Measurements from ENCODE around the gene SRGAP3.

The SRGAP3 gene

GRCh38 chr3:9161298-9161697 is 88.1 kb downstream of the SRGAP3 start:
- ATAC-seq = no peak
- no peak for TF ChIP-seq ZNF70 (CRISPR knock-in tag; IDR thresholded peaks at IDR 0.05)
- no peak for TF ChIP-seq ZFP30 (CRISPR knock-in tag; IDR thresholded peaks at IDR 0.05)
- no peak for TF ChIP-seq ISL1 (CRISPR knock-in tag; IDR thresholded peaks at IDR 0.05)
- TF ChIP-seq, protein P1, sequence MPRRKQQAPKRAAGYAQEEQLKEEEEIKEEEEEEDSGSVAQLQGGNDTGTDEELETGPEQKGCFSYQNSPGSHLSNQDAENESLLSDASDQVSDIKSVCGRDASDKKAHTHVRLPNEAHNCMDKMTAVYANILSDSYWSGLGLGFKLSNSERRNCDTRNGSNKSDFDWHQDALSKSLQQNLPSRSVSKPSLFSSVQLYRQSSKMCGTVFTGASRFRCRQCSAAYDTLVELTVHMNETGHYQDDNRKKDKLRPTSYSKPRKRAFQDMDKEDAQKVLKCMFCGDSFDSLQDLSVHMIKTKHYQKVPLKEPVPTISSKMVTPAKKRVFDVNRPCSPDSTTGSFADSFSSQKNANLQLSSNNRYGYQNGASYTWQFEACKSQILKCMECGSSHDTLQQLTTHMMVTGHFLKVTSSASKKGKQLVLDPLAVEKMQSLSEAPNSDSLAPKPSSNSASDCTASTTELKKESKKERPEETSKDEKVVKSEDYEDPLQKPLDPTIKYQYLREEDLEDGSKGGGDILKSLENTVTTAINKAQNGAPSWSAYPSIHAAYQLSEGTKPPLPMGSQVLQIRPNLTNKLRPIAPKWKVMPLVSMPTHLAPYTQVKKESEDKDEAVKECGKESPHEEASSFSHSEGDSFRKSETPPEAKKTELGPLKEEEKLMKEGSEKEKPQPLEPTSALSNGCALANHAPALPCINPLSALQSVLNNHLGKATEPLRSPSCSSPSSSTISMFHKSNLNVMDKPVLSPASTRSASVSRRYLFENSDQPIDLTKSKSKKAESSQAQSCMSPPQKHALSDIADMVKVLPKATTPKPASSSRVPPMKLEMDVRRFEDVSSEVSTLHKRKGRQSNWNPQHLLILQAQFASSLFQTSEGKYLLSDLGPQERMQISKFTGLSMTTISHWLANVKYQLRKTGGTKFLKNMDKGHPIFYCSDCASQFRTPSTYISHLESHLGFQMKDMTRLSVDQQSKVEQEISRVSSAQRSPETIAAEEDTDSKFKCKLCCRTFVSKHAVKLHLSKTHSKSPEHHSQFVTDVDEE (CRISPR knock-in tag; IDR thresholded peaks at IDR 0.05) = no peak
- TF ChIP-seq TOX (CRISPR knock-in tag; IDR thresholded peaks at IDR 0.05; ENCODE audit: borderline replicate concordance) = no peak
- no peak for TF ChIP-seq ZFP3 (CRISPR knock-in tag; IDR thresholded peaks at IDR 0.05)
- TF ChIP-seq CSDC2 (CRISPR knock-in tag; IDR thresholded peaks at IDR 0.05) = no peak
- no peak for TF ChIP-seq CREB5 (CRISPR knock-in tag; IDR thresholded peaks at IDR 0.05; ENCODE audit: low read depth)
- TF ChIP-seq ARNTL (CRISPR knock-in tag; IDR thresholded peaks at IDR 0.05; ENCODE audit: borderline replicate concordance, low read depth) = no peak
- TF ChIP-seq, protein P2, sequence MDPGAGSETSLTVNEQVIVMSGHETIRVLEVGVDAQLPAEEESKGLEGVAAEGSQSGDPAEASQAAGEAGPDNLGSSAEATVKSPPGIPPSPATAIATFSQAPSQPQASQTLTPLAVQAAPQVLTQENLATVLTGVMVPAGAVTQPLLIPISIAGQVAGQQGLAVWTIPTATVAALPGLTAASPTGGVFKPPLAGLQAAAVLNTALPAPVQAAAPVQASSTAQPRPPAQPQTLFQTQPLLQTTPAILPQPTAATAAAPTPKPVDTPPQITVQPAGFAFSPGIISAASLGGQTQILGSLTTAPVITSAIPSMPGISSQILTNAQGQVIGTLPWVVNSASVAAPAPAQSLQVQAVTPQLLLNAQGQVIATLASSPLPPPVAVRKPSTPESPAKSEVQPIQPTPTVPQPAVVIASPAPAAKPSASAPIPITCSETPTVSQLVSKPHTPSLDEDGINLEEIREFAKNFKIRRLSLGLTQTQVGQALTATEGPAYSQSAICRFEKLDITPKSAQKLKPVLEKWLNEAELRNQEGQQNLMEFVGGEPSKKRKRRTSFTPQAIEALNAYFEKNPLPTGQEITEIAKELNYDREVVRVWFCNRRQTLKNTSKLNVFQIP (CRISPR knock-in tag; IDR thresholded peaks at IDR 0.05; ENCODE audit: borderline replicate concordance, low read depth) = no peak

- no peak for TF ChIP-seq ZNF8 (CRISPR knock-in tag; IDR thresholded peaks at IDR 0.05)
- TF ChIP-seq ZFP30 (CRISPR knock-in tag; IDR thresholded peaks at IDR 0.05) = no peak
- TF ChIP-seq RARB (CRISPR knock-in tag; IDR thresholded peaks at IDR 0.05) = no peak
- no peak for TF ChIP-seq ZFP3 (CRISPR knock-in tag; IDR thresholded peaks at IDR 0.05)
- no peak for TF ChIP-seq CSDC2 (CRISPR knock-in tag; IDR thresholded peaks at IDR 0.05)
- TF ChIP-seq GLIS3 (CRISPR knock-in tag; IDR thresholded peaks at IDR 0.05) = no peak
- TF ChIP-seq, protein P3, sequence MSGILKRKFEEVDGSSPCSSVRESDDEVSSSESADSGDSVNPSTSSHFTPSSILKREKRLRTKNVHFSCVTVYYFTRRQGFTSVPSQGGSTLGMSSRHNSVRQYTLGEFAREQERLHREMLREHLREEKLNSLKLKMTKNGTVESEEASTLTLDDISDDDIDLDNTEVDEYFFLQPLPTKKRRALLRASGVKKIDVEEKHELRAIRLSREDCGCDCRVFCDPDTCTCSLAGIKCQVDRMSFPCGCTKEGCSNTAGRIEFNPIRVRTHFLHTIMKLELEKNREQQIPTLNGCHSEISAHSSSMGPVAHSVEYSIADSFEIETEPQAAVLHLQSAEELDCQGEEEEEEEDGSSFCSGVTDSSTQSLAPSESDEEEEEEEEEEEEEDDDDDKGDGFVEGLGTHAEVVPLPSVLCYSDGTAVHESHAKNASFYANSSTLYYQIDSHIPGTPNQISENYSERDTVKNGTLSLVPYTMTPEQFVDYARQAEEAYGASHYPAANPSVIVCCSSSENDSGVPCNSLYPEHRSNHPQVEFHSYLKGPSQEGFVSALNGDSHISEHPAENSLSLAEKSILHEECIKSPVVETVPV (CRISPR knock-in tag; IDR thresholded peaks at IDR 0.05) = no peak
- no peak for TF ChIP-seq ISL1 (CRISPR knock-in tag; IDR thresholded peaks at IDR 0.05)
- no peak for TF ChIP-seq ZNF70 (CRISPR knock-in tag; IDR thresholded peaks at IDR 0.05)
- TF ChIP-seq, protein P1 (CRISPR knock-in tag; IDR thresholded peaks at IDR 0.05) = no peak
- TF ChIP-seq CREB5 (CRISPR knock-in tag; IDR thresholded peaks at IDR 0.05; ENCODE audit: low read depth) = no peak
- no peak for TF ChIP-seq PPARA (CRISPR knock-in tag; IDR thresholded peaks at IDR 0.05; ENCODE audit: borderline replicate concordance)
- TF ChIP-seq TOX (CRISPR knock-in tag; IDR thresholded peaks at IDR 0.05; ENCODE audit: borderline replicate concordance) = no peak
- TF ChIP-seq, protein P2 (CRISPR knock-in tag; IDR thresholded peaks at IDR 0.05; ENCODE audit: borderline replicate concordance, low read depth) = no peak
- TF ChIP-seq OSR1 (CRISPR knock-in tag; IDR thresholded peaks at IDR 0.05) = no peak
- TF ChIP-seq ARNTL (CRISPR knock-in tag; IDR thresholded peaks at IDR 0.05; ENCODE audit: borderline replicate concordance, low read depth) = no peak
- TF ChIP-seq PATZ1 (CRISPR knock-in tag; IDR thresholded peaks at IDR 0.05; ENCODE audit: borderline replicate concordance) = no peak
- TF ChIP-seq SNAI2 (CRISPR knock-in tag; IDR thresholded peaks at IDR 0.05) = no peak
- TF ChIP-seq ZC3H10 (CRISPR knock-in tag; IDR thresholded peaks at IDR 0.05) = no peak
- no peak for TF ChIP-seq ZNF565 (CRISPR knock-in tag; conservative IDR thresholded peaks at IDR 0.05; ENCODE audit: low read depth)
- no peak for ATAC-seq
Measured at GRCh38 chr3:9158865-9159630, 90.4 kb downstream of the SRGAP3 start.
